ENCODE data around the gene COQ8A. TPM values are rescaled to one million over a fixed set of nuclear protein-coding genes. Genes with fewer than 3 reads are reported as not detected.

Gene COQ8A
- total and polyA plus RNA-seq, 2 donors from 2014 or later, result 29.4 to 44.1 TPM

- Histone ChIP-seq H3K9me3 (ENCODE audit: control insufficient read depth in 2 of 3, insufficient read depth in 1 of 3, low read length in 3 of 3) (peaks cover 0 to 4% (median 1%) of the 10 kb centered on the region in 3 donors), H3K27me3 (ENCODE audit: control insufficient read depth, insufficient read depth, low read length) (no peaks in the 10 kb centered on the region), H3K27ac (ENCODE audit: low read depth in 2 of 2, low read length in 2 of 2) (peak overlapping the region; percentile 97), H3K4me1 (ENCODE audit: control insufficient read depth in 2 of 3, insufficient read depth in 2 of 3, low read depth in 1 of 3, low read length in 3 of 3) (peaks cover 0 to 24% (median 19%) of the 10 kb centered on the region in 3 donors), H3K36me3 (ENCODE audit: control insufficient read depth in 2 of 3, insufficient read depth in 3 of 3, low read length in 3 of 3) (peaks cover 0 to 4% (median 0%) of the 10 kb centered on the region in 3 donors), H3K4me3 (ENCODE audit: low read length in 3 of 3) (no peak overlapping the region), H3K9ac (ENCODE audit: low read length in 3 of 3) (peak overlapping the region in 1 of 3 donors; percentile 73)
- FAIRE-seq, result no peak
- DNase-seq, result peak in 1 of 5 donors; percentile 56
- TF ChIP-seq CTCF (IDR thresholded peaks at IDR 0.05; ENCODE audit: borderline replicate concordance, extremely low read depth, insufficient read depth), result no peak
- intact Hi-C loops (cut with DNase I), result no loop called here
Measured at GRCh38 chr1:226973371-226973897, 33.3 kb downstream of the COQ8A start.

DNA sequence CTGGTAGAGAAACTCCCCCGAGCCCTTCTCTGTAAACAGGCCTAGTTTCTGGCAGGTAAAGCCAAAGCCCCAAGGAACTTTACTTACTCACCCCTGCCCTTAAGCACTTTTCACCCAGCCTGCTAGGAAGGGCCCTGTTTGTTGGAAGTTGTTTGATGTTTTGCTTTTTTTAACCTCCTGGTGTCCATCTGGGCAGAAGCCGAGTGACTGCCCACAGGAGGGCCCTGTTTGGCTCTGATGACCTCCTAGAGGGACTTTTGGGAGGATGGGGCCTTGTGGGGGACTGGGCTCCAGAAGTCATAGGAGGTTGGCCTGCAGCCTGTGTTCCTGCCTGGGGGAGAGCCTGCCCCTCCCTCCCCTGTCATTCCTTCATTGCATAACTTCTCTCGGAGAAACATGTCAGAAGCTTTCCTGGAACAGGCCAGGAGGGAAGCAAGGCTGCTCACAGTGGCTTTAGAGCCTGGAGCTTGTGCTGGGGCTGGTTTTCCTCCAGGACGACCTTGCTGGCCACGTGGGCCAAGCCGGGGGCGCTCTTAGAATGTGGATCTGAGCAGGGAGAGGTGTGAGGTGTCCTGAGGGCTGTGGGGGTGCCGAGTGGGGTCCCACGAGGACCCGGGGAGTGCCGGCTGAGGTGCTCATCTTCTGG, 33.9 kb downstream of the COQ8A start:
- no peak for FAIRE-seq
- peaks cover 0 to 24% (median 19%) of the 10 kb centered on the region in 3 donors for H3K4me1 ChIP-seq (ENCODE audit: control insufficient read depth in 2 of 3, insufficient read depth in 2 of 3, low read depth in 1 of 3, low read length in 3 of 3)
- peaks cover 0 to 4% (median 1%) of the 10 kb centered on the region in 3 donors for H3K9me3 ChIP-seq (ENCODE audit: control insufficient read depth in 2 of 3, insufficient read depth in 1 of 3, low read length in 3 of 3)
- peak in 3 of 5 donors; percentile 16 to 76 (median 31) for DNase-seq
- H3K9ac ChIP-seq (ENCODE audit: low read length in 3 of 3), result peak overlapping the region in 2 of 3 donors; percentile 27 to 73
- no peak overlapping the region for H3K4me3 ChIP-seq (ENCODE audit: low read length in 3 of 3)
- no peak for TF ChIP-seq CTCF (IDR thresholded peaks at IDR 0.05; ENCODE audit: borderline replicate concordance, extremely low read depth, insufficient read depth)
- peaks cover 0 to 4% (median 0%) of the 10 kb centered on the region in 3 donors for H3K36me3 ChIP-seq (ENCODE audit: control insufficient read depth in 2 of 3, insufficient read depth in 3 of 3, low read length in 3 of 3)
- peak overlapping the region; percentile 97 for H3K27ac ChIP-seq (ENCODE audit: low read depth in 2 of 2, low read length in 2 of 2)
- intact Hi-C loops (cut with DNase I), result no loop called here
- no peaks in the 10 kb centered on the region for H3K27me3 ChIP-seq (ENCODE audit: control insufficient read depth, insufficient read depth, low read length)

DNA sequence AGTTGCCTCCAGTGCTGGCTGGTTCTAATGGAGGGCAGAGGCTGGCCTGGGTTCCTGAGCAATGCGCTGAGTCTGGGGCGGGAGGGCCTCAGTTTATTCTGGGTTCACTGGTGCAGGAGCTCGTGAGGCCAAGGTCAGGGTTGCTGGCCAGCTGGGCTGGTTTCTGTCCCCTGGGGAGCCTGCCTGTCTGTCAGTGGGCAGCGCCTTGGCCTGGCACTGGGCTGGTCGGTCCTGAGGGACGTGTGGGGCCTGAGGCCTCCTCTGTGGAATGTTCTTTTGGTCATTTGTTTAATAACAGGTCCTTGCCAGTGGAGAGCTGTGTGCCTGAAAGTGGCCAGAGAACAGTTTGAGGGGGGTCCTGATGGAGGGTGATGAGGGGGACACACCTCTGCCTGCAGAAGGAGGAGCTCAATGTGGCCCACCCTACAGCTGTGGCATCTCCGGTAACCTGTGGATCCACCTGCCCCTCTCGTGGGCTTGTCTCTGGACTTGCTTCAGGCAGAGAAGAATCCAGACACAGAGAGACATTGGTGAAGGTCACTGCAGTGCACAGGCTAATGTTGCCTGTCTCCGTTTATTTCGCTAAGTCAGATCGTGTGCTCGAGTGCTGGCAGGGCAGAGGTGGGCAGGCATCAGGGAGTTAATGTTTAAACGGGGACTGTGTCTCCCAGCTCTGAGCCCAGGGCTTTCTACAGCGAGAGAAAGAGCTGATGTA, 34.6 kb downstream of the COQ8A start:
- peaks cover 0 to 24% (median 19%) of the 10 kb centered on the region in 3 donors for H3K4me1 ChIP-seq (ENCODE audit: control insufficient read depth in 2 of 3, insufficient read depth in 2 of 3, low read depth in 1 of 3, low read length in 3 of 3)
- peak overlapping the region in 2 of 3 donors; percentile 27 to 73 for H3K9ac ChIP-seq (ENCODE audit: low read length in 3 of 3)
- H3K9me3 ChIP-seq (ENCODE audit: control insufficient read depth in 2 of 3, insufficient read depth in 1 of 3, low read length in 3 of 3), result peaks cover 0 to 4% (median 1%) of the 10 kb centered on the region in 3 donors
- H3K4me3 ChIP-seq (ENCODE audit: low read length in 3 of 3), result peak overlapping the region in 1 of 3 donors; percentile 4
- DNase-seq (peak in 4 of 5 donors; percentile 59 to 77 (median 74)), FAIRE-seq (no peak)
- H3K27me3 ChIP-seq (ENCODE audit: control insufficient read depth, insufficient read depth, low read length), result no peaks in the 10 kb centered on the region
- TF ChIP-seq CTCF (IDR thresholded peaks at IDR 0.05; ENCODE audit: borderline replicate concordance, extremely low read depth, insufficient read depth), result no peak
- peaks cover 0 to 4% (median 0%) of the 10 kb centered on the region in 3 donors for H3K36me3 ChIP-seq (ENCODE audit: control insufficient read depth in 2 of 3, insufficient read depth in 3 of 3, low read length in 3 of 3)
- peak overlapping the region; percentile 97 for H3K27ac ChIP-seq (ENCODE audit: low read depth in 2 of 2, low read length in 2 of 2)
- intact Hi-C loops (cut with DNase I), result no loop called here
